Measurements from ENCODE around the gene PRKN. TPM values are rescaled to one million over a fixed set of nuclear protein-coding genes. Genes with fewer than 3 reads are reported as not detected.
"Not testable (repeated sequence)": the region's sequence is repeated elsewhere in the genome, so short reads cannot be mapped to it uniquely, and the experiment has no call there.

The PRKN gene
- polyA plus RNA-seq, 1 experiment = 0.71 TPM

DNA sequence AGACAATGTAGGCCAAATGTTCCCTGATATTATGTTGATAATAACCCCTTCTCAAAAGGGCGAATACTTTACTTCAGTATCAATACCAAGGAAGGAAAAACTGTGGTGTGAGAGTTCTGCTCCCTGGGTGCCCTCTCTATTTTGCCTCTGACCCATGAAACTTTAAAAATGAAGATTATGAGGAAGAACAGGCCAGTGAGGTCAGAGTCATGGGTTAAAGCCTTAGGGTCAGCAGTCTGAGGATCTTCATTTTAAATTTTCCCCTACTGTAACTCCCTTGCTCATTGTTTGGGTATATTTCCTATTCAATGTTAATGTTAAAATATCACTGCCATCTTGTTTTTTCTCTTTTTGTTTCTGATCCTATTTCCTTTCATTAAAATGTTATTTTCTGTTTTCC, 47.9 kb downstream of the PRKN start:
- Histone ChIP-seq H3K36me3 (ENCODE audit: control insufficient read depth, insufficient read depth, low read length) (no peaks in the 10 kb centered on the region), H3K27me3 (ENCODE audit: control insufficient read depth, insufficient read depth, low read length) (no peaks in the 10 kb centered on the region), H3K4me3 (ENCODE audit: low read depth, low read length) (no peak overlapping the region)
- POLR2A ChIA-PET = no interaction called here
- CTCF ChIA-PET = no interaction called here
- TF ChIP-seq, protein P1, sequence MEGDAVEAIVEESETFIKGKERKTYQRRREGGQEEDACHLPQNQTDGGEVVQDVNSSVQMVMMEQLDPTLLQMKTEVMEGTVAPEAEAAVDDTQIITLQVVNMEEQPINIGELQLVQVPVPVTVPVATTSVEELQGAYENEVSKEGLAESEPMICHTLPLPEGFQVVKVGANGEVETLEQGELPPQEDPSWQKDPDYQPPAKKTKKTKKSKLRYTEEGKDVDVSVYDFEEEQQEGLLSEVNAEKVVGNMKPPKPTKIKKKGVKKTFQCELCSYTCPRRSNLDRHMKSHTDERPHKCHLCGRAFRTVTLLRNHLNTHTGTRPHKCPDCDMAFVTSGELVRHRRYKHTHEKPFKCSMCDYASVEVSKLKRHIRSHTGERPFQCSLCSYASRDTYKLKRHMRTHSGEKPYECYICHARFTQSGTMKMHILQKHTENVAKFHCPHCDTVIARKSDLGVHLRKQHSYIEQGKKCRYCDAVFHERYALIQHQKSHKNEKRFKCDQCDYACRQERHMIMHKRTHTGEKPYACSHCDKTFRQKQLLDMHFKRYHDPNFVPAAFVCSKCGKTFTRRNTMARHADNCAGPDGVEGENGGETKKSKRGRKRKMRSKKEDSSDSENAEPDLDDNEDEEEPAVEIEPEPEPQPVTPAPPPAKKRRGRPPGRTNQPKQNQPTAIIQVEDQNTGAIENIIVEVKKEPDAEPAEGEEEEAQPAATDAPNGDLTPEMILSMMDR (IDR thresholded peaks at IDR 0.05; ENCODE audit: insufficient read depth, low read depth, low read length) = no peak
- DNase-seq (ENCODE audit: low read depth) = no peak

DNA sequence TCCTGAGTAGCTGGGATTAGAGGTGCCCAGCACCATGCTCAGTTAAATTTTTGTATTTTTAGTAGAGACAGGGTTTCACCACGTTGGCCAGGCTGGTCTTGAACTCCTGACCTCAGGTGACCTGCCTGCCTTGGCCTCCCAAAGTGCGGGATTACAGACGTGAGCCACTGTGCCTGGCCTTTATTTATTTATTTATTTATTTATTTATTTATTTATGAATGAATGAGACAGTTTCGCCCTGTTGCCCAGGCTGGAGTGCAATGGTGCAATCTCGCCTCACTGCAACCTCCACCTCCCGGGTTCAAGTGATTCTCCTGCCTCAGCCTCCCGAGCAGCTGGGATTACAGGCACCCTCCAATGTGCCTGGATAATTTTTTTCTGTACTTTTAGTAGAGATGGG, 48.7 kb downstream of the PRKN start:
- H3K27me3 ChIP-seq (ENCODE audit: control insufficient read depth, insufficient read depth, low read length); POLR2A ChIA-PET; CTCF ChIA-PET; H3K4me3 ChIP-seq (ENCODE audit: low read depth, low read length); DNase-seq (ENCODE audit: low read depth); H3K36me3 ChIP-seq (ENCODE audit: control insufficient read depth, insufficient read depth, low read length): not testable (repeated sequence)

DNA sequence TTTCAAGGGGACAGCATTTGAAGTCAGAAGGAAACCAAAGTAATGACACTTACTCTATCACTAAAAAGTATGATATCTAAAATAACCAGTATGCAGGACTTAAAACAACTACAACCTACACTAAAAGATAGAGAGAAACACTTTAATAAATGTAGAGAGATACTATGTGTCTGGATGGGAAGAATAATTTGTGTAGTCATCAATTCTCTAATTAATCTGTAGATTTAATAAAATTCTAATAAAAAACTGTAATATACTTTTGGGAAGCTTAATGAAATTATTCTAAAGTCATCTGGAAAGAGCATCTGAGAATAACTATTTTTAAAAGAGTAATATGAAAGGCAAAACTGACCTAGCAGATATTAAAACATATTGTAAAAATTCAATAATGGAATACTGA, 52.1 kb downstream of the PRKN start:
- TF ChIP-seq, protein P1 (IDR thresholded peaks at IDR 0.05; ENCODE audit: insufficient read depth, low read depth, low read length) = no peak
- H3K27me3 ChIP-seq (ENCODE audit: control insufficient read depth, insufficient read depth, low read length) = no peaks in the 10 kb centered on the region
- H3K36me3 ChIP-seq (ENCODE audit: control insufficient read depth, insufficient read depth, low read length) = no peaks in the 10 kb centered on the region
- POLR2A ChIA-PET = no interaction called here
- H3K4me3 ChIP-seq (ENCODE audit: low read depth, low read length) = no peak overlapping the region
- DNase-seq (ENCODE audit: low read depth) = no peak
- CTCF ChIA-PET = no interaction called here

DNA sequence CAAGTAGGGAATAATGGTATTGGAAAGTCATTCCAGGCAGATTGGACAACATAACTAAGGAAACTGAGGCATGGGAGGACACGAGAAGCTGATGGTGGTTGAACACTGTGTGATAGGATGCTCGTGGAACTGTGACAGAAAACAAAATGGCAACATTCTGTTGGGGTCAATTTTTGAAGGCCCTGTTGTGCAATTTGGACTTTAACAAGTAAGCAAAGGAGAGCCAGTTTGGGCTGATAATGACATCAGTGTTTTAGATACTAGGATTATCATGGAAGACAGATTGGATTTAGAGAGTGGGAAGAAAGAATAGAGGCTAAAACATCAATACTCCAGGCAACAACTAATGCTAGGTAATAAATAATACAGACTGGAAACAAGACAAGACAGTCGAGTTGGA, 53.1 kb downstream of the PRKN start:
- POLR2A ChIA-PET = no interaction called here

DNA sequence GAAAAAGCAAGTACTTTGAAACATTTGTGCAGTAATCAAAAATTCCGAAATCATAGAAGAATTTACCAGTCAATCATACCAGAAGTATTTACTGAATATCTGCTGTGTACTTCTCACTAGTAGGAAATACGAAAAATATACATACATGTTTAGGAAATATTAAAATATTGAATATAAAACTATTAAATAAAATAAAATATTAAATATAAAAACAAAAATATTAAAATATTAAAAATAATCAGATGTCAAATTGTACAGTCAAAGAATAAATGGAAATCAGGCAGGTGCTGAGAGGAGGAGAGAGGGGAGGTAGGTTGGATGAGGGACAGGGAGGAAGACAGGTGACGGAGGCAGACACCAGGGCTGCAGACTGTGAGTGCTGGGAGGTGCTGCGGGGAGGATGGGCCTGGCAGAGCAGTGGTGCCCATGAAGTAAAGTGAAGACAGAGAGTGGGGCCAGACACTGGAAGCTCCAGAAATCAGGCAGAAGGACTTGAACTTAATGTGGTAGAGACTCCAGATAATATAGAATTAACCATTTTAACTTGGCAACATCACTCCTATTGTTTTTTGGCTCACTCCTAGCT, 55.9 kb downstream of the PRKN start:
- POLR2A ChIA-PET = no interaction called here
- TF ChIP-seq, protein P1 (IDR thresholded peaks at IDR 0.05; ENCODE audit: insufficient read depth, low read depth, low read length) = no peak

More for the DNA sequence above, 53.1 kb downstream of the PRKN start:
- Histone ChIP-seq H3K36me3 (ENCODE audit: control insufficient read depth, insufficient read depth, low read length) (no peaks in the 10 kb centered on the region), H3K27me3 (ENCODE audit: control insufficient read depth, insufficient read depth, low read length) (no peaks in the 10 kb centered on the region), H3K4me3 (ENCODE audit: low read depth, low read length) (no peak overlapping the region)
- CTCF ChIA-PET = no interaction called here
- TF ChIP-seq, protein P1 (IDR thresholded peaks at IDR 0.05; ENCODE audit: insufficient read depth, low read depth, low read length) = no peak
- DNase-seq (ENCODE audit: low read depth) = no peak

DNA sequence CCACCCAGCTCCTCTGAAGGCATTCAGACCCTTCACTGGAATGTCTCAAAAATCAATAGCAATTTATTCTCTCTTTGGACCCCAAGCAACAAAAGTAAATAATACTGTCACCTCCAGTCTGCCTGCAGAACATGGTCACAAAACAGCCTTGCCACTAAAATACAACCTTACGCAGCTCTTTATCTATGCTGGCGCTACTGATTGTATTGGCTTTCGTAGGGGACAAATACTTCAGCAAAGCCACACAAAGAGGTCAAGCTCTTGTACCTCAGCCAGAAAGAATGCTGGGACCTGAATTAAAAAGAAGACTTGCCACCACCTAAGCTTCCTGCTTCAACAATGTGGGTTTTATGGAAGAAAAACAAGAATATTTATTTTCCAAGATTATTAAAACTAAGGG, 57.2 kb downstream of the PRKN start:
- Histone ChIP-seq H3K36me3 (ENCODE audit: control insufficient read depth, insufficient read depth, low read length) (no peaks in the 10 kb centered on the region), H3K4me3 (ENCODE audit: low read depth, low read length) (no peak overlapping the region), H3K27me3 (ENCODE audit: control insufficient read depth, insufficient read depth, low read length) (no peaks in the 10 kb centered on the region)
- TF ChIP-seq, protein P1 (IDR thresholded peaks at IDR 0.05; ENCODE audit: insufficient read depth, low read depth, low read length) = no peak
- ChIA-PET CTCF (no interaction called here), POLR2A (no interaction called here)
- no peak for DNase-seq (ENCODE audit: low read depth)

More for the DNA sequence above, 55.9 kb downstream of the PRKN start:
- H3K36me3 ChIP-seq (ENCODE audit: control insufficient read depth, insufficient read depth, low read length) = no peaks in the 10 kb centered on the region
- no peak overlapping the region for H3K4me3 ChIP-seq (ENCODE audit: low read depth, low read length)
- DNase-seq (ENCODE audit: low read depth) = no peak
- CTCF ChIA-PET = no interaction called here
- H3K27me3 ChIP-seq (ENCODE audit: control insufficient read depth, insufficient read depth, low read length) = no peaks in the 10 kb centered on the region
